T1000 (cell line): ENCODE measurements around the gene MUSTN1.

ENCODE experiments used
- DNase-seq: peaks from one replicate; lab custom pipeline; 2025; ENCODE audit warnings: mixed read lengths; lab: John Stamatoyannopoulos, UW

The MUSTN1 gene

DNA sequence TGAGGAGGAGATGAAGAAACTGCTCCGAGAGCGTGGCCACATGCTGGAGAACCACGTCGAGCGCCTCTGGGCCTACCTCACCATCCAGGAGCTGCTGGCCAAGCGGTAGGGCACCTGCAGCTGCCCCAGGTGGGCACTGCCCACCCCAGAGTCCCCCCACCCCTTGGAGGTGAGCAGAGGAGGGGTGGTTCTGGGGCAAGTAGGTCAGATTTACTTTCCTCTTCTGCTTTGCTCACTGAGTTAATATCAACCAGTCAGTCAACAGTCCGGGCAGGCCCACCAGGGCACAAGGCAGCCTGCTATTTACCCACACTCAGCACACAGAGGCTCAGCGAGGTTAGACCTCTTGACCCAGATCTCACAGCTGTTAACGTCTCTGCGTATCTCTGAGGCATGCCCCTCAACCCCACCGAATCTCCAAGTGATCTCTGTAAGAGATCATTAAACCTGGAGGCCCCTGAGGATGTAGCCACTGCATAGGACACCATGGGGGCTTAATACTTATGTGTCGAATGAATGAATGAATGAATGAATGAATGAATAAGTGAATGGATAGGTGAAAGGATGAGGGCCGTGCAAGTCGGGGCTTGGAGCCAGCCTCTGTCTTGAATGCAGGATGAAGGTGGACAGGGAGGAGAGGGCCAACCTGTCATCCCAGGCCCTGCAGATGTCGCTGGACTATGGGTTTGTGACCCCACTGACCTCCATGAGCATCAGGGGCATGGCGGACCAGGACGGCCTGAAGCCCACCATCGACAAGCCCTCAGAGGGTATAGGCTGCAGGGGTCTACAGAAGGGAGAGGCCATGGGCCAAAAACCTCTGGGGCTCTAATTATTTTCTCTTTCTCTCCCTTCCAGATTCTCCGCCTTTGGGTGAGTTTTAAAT lies 48.2 kb downstream of the MUSTN1 start:
- DNase-seq, result no peak

DNA sequence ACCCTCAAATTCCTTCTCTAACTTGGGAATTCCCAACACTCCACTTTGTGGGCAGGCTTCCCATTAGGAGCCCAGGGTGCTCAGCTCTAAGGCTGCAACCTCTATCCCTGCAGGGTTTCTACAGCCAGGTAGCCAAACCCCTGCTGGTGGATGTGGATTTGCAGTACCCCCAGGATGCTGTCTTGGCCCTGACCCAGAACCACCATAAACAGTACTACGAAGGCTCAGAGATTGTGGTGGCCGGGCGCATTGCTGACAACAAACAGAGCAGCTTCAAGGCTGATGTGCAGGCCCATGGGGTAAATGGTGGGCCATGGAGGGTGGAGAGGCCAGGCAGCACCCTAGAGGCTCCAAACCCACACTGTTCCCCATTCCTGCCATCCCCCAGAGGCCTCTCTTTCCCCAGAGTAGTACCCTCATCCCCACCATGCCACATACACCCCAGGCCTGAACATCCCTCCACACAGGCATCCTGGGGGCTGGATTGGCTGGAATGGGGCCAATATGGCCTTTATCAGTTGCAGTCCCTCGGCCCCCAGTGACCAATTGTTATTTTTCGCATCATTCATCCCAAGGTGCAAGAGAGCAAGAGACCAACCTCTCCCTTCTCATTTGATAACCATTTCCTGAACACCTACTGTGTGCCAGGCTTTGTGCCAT lies 49.8 kb downstream of the MUSTN1 start:
- no peak for DNase-seq

DNA sequence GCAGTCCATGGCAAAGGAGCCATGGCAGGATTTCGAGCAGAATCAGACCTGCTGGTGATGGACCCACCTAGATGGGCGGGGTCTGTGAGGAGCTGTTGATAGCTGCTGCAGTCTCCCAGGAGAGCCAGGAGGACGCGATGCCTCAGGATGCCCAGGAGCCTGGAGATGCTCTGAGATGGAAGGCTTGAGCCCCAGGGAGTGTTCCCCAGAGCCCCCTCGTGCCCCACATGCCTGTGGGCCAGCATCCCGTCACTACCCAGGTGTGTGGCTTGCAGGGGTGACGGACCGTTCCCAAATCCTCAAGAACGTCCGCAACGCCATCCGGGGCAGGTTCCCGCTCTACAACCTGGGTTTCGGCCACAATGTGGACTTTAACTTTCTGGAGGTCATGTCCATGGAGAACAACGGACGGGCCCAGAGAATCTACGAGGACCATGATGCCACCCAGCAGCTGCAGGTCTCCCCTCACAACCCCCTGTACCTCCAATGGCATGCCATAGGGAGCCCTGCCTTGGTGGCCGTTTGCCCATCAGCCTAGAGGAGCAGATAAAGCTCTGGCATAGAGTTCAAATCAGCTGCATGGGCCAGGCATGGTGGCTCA lies 50.7 kb downstream of the MUSTN1 start:
- no peak for DNase-seq

DNA sequence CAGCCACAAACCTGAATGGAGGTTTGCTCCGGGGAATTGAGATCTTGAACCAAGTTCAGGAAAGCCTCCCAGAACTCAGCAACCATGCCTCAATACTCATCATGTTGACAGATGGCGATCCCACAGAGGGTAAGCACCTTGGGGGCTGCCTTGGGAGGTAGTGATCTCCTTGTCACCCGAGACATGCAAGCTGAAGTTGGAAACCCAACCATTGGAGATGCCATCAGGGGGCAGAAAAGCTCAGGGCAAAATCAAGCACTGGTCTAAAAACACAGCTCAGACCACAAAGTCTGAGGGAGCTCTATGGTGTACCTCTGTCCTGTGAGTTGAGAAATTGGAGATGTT lies 51.6 kb downstream of the MUSTN1 start:
- no peak for DNase-seq
